Breast epithelium (tissue), 3 donors: ENCODE measurements around the gene LDLR.

Experiments
- POLR2A ChIP-seq: fragments of 450-650 bp; IDR thresholded peaks from one replicate; pipeline ENCODE4 v1.6.1; 2016; ENCODE audit warnings: antibody characterized with exemption, mild to moderate bottlenecking, moderate library complexity
- POLR2AphosphoS5 ChIP-seq, 3 donors: sonication (generic); formaldehyde crosslinking; IDR thresholded peaks; one replicate each; pipeline ENCODE4 v1.6.1; 2017; ENCODE audit warnings: antibody characterized with exemption in 3 of 3
- TF ChIP-seq, protein P1 (sequence below), 3 donors: fragments of 450-650 bp; IDR thresholded peaks; one replicate each; pipeline ENCODE4 v1.5.1; 2016 to 2017; ENCODE audit warnings: antibody characterized with exemption in 3 of 3, mild to moderate bottlenecking in 3 of 3, moderate library complexity in 3 of 3

DNA sequence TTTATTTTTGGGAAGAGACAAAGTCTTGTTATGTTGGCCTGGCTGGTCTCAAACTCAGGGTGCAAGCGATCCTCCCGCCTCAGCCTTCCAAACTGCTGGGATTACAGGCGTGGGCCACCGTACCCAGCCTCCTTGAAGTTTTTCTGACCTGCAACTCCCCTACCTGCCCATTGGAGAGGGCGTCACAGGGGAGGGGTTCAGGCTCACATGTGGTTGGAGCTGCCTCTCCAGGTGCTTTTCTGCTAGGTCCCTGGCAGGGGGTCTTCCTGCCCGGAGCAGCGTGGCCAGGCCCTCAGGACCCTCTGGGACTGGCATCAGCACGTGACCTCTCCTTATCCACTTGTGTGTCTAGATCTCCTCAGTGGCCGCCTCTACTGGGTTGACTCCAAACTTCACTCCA is 27.2 kb downstream of the LDLR start:
- TF ChIP-seq, protein P1, sequence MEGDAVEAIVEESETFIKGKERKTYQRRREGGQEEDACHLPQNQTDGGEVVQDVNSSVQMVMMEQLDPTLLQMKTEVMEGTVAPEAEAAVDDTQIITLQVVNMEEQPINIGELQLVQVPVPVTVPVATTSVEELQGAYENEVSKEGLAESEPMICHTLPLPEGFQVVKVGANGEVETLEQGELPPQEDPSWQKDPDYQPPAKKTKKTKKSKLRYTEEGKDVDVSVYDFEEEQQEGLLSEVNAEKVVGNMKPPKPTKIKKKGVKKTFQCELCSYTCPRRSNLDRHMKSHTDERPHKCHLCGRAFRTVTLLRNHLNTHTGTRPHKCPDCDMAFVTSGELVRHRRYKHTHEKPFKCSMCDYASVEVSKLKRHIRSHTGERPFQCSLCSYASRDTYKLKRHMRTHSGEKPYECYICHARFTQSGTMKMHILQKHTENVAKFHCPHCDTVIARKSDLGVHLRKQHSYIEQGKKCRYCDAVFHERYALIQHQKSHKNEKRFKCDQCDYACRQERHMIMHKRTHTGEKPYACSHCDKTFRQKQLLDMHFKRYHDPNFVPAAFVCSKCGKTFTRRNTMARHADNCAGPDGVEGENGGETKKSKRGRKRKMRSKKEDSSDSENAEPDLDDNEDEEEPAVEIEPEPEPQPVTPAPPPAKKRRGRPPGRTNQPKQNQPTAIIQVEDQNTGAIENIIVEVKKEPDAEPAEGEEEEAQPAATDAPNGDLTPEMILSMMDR (IDR thresholded peaks at IDR 0.05) = no peak
- TF ChIP-seq POLR2A = no peak
- TF ChIP-seq POLR2AphosphoS5 (IDR thresholded peaks at IDR 0.05) = no peak
